H9 (cell line): ENCODE measurements around the gene GEMIN4. TPM values are rescaled to one million over a fixed set of nuclear protein-coding genes. Genes with fewer than 3 reads are reported as not detected.

Experiments
- DNase-seq: peaks from one replicate; pipeline ENCODE4 v3.0.0-alpha.2; 2017
- H2AFZ ChIP-seq: one replicate; pipeline ENCODE4 v1.6.1; 2013; ENCODE audit warnings: mild to moderate bottlenecking, low read length, control low read depth, moderate library complexity
- H2AK5ac ChIP-seq: 2 replicates; pipeline ENCODE4 v1.6.1; 2013; ENCODE audit warnings: low read length, control low read depth, mixed read lengths; ENCODE audit not compliant: insufficient read length
- H2BK120ac ChIP-seq: one replicate; pipeline ENCODE4 v1.6.1; 2013; ENCODE audit warnings: low read depth, mild to moderate bottlenecking, low read length, control low read depth, inconsistent platforms; ENCODE audit not compliant: poor library complexity, severe bottlenecking
- H2BK12ac ChIP-seq: 2 replicates; pipeline ENCODE4 v1.6.1; 2013; ENCODE audit warnings: low read length, control low read depth, mixed read lengths, low read depth; ENCODE audit not compliant: insufficient read length
- H2BK15ac ChIP-seq: 2 replicates; pipeline ENCODE4 v1.6.1; 2013; ENCODE audit warnings: low read depth, low read length, control low read depth
- H2BK20ac ChIP-seq: one replicate; pipeline ENCODE4 v1.6.1; 2013; ENCODE audit warnings: low read depth, mild to moderate bottlenecking, low read length, control low read depth, inconsistent platforms; ENCODE audit not compliant: poor library complexity, severe bottlenecking
- H2BK5ac ChIP-seq: 2 replicates; pipeline ENCODE4 v1.6.1; 2013; ENCODE audit warnings: low read length, control low read depth, mixed read lengths; ENCODE audit not compliant: insufficient read length
- H3K14ac ChIP-seq: 2 replicates; pipeline ENCODE4 v1.6.1; 2013; ENCODE audit warnings: low read length, control low read depth; ENCODE audit not compliant: insufficient read depth
- H3K18ac ChIP-seq: 2 replicates; pipeline ENCODE4 v1.6.1; 2013; ENCODE audit warnings: low read depth, mild to moderate bottlenecking, mixed read lengths, low read length, control low read depth; ENCODE audit not compliant: insufficient read length
- H3K23ac ChIP-seq: 2 replicates; pipeline ENCODE4 v1.6.1; 2013; ENCODE audit warnings: low read length, control low read depth, mixed read lengths, low read depth; ENCODE audit not compliant: insufficient read length
- H3K23me2 ChIP-seq: 2 replicates; pipeline ENCODE4 v1.6.1; 2013; ENCODE audit warnings: low read depth, mild to moderate bottlenecking, mixed read lengths, low read length, control low read depth; ENCODE audit not compliant: insufficient read length, poor library complexity, severe bottlenecking
- H3K27ac ChIP-seq: 2 replicates; pipeline ENCODE4 v1.5.1; 2013; ENCODE audit warnings: low read length, control low read depth, mixed read lengths, low read depth; ENCODE audit not compliant: insufficient read length
- H3K27me3 ChIP-seq: 2 replicates; pipeline ENCODE4 v1.6.1; 2013; ENCODE audit warnings: low read length, control low read depth, inconsistent platforms; ENCODE audit not compliant: insufficient read depth
- H3K4ac ChIP-seq: 2 replicates; pipeline ENCODE4 v1.6.1; 2013; ENCODE audit warnings: low read depth, mild to moderate bottlenecking, control low read depth, inconsistent platforms, low read length, moderate library complexity
- H3K4me1 ChIP-seq: 2 replicates; pipeline ENCODE4 v1.6.1; 2013; ENCODE audit warnings: low read length, control low read depth, inconsistent platforms; ENCODE audit not compliant: insufficient read depth
- H3K4me2 ChIP-seq: 2 replicates; pipeline ENCODE4 v1.6.1; 2013; ENCODE audit warnings: low read length, control low read depth, mixed read lengths; ENCODE audit not compliant: insufficient read length, insufficient read depth
- H3K56ac ChIP-seq: 2 replicates; pipeline ENCODE4 v1.6.1; 2013; ENCODE audit warnings: low read depth, mild to moderate bottlenecking, mixed read lengths, low read length, control low read depth; ENCODE audit not compliant: insufficient read length
- H3K79me1 ChIP-seq: 2 replicates; pipeline ENCODE4 v1.6.1; 2013; ENCODE audit warnings: low read depth, mild to moderate bottlenecking, moderate library complexity, low read length, control low read depth, inconsistent platforms; ENCODE audit not compliant: insufficient read depth, poor library complexity, severe bottlenecking
- H3K79me2 ChIP-seq: 2 replicates; pipeline ENCODE4 v1.6.1; 2013; ENCODE audit warnings: low read length, control low read depth, inconsistent platforms; ENCODE audit not compliant: insufficient read depth
- H3K9ac ChIP-seq: 2 replicates; pipeline ENCODE4 v1.6.1; 2013; ENCODE audit warnings: low read length, control low read depth, mixed read lengths; ENCODE audit not compliant: insufficient read length; ENCODE audit errors: extremely low read depth
- H3K9me3 ChIP-seq: one replicate; pipeline ENCODE4 v1.6.1; 2013; ENCODE audit warnings: low read depth, low read length, inconsistent platforms; ENCODE audit not compliant: control insufficient read depth
- H3T11ph ChIP-seq: one replicate; pipeline ENCODE4 v1.6.1; 2013; ENCODE audit warnings: mild to moderate bottlenecking, low read length, control low read depth, inconsistent platforms
- H4K20me1 ChIP-seq: one replicate; pipeline ENCODE4 v1.6.1; 2013; ENCODE audit not compliant: control insufficient read depth, insufficient read length, insufficient read depth
- H4K5ac ChIP-seq: 2 replicates; pipeline ENCODE4 v1.6.1; 2013; ENCODE audit warnings: low read depth, mild to moderate bottlenecking, mixed read lengths, low read length, control low read depth; ENCODE audit not compliant: insufficient read length
- H4K8ac ChIP-seq: replicated peaks from 2 replicates; pipeline ENCODE4 v1.6.1; 2013; ENCODE audit warnings: low read length, control low read depth, mixed read lengths, low read depth; ENCODE audit not compliant: insufficient read length
- H4K91ac ChIP-seq: 2 replicates; pipeline ENCODE4 v1.6.1; 2013; ENCODE audit warnings: low read depth, mild to moderate bottlenecking, moderate library complexity, mixed read lengths, low read length, control low read depth; ENCODE audit not compliant: insufficient read length
- H3K27ac Mint-ChIP-seq, 3 experiments: 2 replicates in 2 of 3; 3 replicates in 1 of 3; pipeline ENCODE4 v1.8.0; 2020 to 2021; ENCODE audit warnings: mixed read lengths in 3 of 3, mild to moderate bottlenecking in 1 of 3, moderate library complexity in 1 of 3
- H3K27me3 Mint-ChIP-seq: 2 replicates; pipeline ENCODE4 v1.8.0; 2021; ENCODE audit warnings: low read depth, mild to moderate bottlenecking, moderate library complexity, mixed read lengths
- H3K36me3 Mint-ChIP-seq, 3 experiments: 2 replicates in 2 of 3; 3 replicates in 1 of 3; pipeline ENCODE4 v1.8.0; 2020 to 2021; ENCODE audit warnings: low read depth in 3 of 3, mixed read lengths in 3 of 3; ENCODE audit not compliant: insufficient read depth in 1 of 3
- H3K4me1 Mint-ChIP-seq, 2 experiments: 2 replicates each; pipeline ENCODE4 v1.8.0; 2020; ENCODE audit warnings: mixed read lengths in 2 of 2
- H3K4me3 Mint-ChIP-seq, 2 experiments: 2 replicates in 1 of 2; 3 replicates in 1 of 2; pipeline ENCODE4 v1.8.0; 2020 to 2021; ENCODE audit warnings: mild to moderate bottlenecking in 2 of 2, mixed read lengths in 2 of 2, moderate library complexity in 1 of 2
- H3K9me3 Mint-ChIP-seq, 2 experiments: 2 replicates in 1 of 2; 3 replicates in 1 of 2; pipeline ENCODE4 v1.8.0; 2020; ENCODE audit warnings: mild to moderate bottlenecking in 2 of 2, mixed read lengths in 2 of 2, moderate library complexity in 1 of 2
- CTCF ChIP-seq: fragments of 200-600 bp; sonication (generic); conservative IDR thresholded peaks from 3 replicates; pipeline ENCODE4 v1.8.0; 2021; ENCODE audit warnings: antibody characterized with exemption, mild to moderate bottlenecking
- WGBS: extraction: QIAGEN DNeasy Blood & Tissue Kit; methylation state at CpG from one replicate; pipeline ENCODE4 v1.1.7; 2013; ENCODE audit warnings: missing lambda C conversion rate, low lambda C conversion rate, mixed read lengths; ENCODE audit not compliant: insufficient read length; ENCODE audit errors: extremely low coverage; 5-methylcytosine and 5-hydroxymethylcytosine counted together
- total RNA-seq: library from RNA; stranded (reverse); gene quantifications from 2 replicates; pipeline ENCODE4 v1.2.1, GENCODE V29; 2021

Gene GEMIN4
- total RNA-seq, 1 experiment from 2014 or later: 56.8 TPM

DNA sequence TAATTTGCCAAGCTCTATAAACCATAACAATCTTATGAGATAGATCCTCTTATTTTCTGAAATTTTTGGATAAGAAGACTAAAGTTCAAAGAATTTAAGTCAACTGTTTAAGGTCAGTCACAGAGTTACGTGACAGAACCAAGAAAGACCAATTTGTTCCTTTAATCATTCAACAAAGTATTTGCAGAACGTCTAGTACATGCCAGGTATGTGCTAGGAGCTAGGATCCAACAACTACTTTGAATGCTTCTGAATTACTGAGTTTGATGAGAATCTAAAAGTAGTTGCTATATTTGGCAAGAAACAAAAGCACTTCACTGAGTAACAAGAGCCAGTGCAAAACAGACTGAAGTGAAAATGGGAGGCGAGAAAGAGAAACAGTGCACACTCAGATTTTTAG lies 15.0 kb upstream of the GEMIN4 start:
- no peak overlapping the region for H2BK15ac ChIP-seq
- H3T11ph ChIP-seq: no peak overlapping the region
- no peaks in the 10 kb centered on the region for H3K79me1 ChIP-seq
- no peak overlapping the region for H3K18ac ChIP-seq
- Mint-ChIP-seq H3K4me3 (no peak overlapping the region), H3K27me3 (no peaks in the 10 kb centered on the region), H3K36me3 (peaks cover 38 to 73% (median 71%) of the 10 kb centered on the region in 3 experiments; a peak in 6 of 7 replicates), H3K4me1 (no peaks in the 10 kb centered on the region), H3K9me3 (no peaks in the 10 kb centered on the region; a peak in 1 of 5 replicates), H3K27ac (peak overlapping the region in 1 of 3 experiments; percentile 3; a peak in 1 of 7 replicates)
- H2BK5ac ChIP-seq: no peak overlapping the region
- H2AK5ac ChIP-seq: no peak overlapping the region
- no peaks in the 10 kb centered on the region for H3K9me3 ChIP-seq
- H3K23ac ChIP-seq: no peak overlapping the region
- no peaks in the 10 kb centered on the region for H3K4me1 ChIP-seq
- H2BK20ac ChIP-seq: no peak overlapping the region
- no peak for TF ChIP-seq CTCF
- no peak overlapping the region for H3K4me2 ChIP-seq
- H3K9ac ChIP-seq: no peak overlapping the region
- DNase-seq: no peak
- H2AFZ ChIP-seq: no peak overlapping the region
- no peak overlapping the region for H4K91ac ChIP-seq
- no peak overlapping the region for H4K8ac ChIP-seq
- no CpG with 5 or more reads among the region's 3 CpGs for WGBS
- H4K5ac ChIP-seq: no peak overlapping the region
- H3K79me2 ChIP-seq: no peaks in the 10 kb centered on the region
- no peak overlapping the region for H2BK120ac ChIP-seq
- H3K56ac ChIP-seq: no peak overlapping the region
- H2BK12ac ChIP-seq: no peak overlapping the region
- no peak overlapping the region for H3K14ac ChIP-seq
- no peak overlapping the region for H3K4ac ChIP-seq
- H3K27ac ChIP-seq: no peak overlapping the region
- H3K27me3 ChIP-seq: no peaks in the 10 kb centered on the region
- H3K23me2 ChIP-seq: no peaks in the 10 kb centered on the region
- H4K20me1 ChIP-seq: no peaks in the 10 kb centered on the region
